ENCODE results near the gene FAXC.

DNA sequence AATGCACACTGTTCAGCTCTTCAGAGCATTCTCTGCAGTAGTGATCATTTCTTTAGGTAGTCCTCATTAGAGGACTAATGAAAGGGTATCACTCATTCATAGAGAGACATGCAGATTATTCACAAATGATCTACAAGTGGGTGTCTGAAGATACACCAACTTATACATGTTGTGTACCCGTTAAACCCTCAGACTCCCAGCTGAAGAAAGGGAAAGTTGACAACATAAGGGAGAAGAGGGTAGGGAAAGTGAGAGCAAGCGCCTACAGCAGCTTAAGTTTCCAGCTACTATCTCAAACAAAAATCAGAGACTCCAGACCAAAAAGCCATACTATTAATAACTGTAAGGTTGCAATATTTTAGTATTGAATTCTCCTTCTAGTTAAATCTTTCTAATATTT, 37.1 kb downstream of the FAXC start:
- no peak for TF ChIP-seq ZNF423 (CRISPR knock-in tag; IDR thresholded peaks at IDR 0.05)
- TF ChIP-seq ETV6 (CRISPR knock-in tag; IDR thresholded peaks at IDR 0.05) = no peak
- TF ChIP-seq, protein P1, sequence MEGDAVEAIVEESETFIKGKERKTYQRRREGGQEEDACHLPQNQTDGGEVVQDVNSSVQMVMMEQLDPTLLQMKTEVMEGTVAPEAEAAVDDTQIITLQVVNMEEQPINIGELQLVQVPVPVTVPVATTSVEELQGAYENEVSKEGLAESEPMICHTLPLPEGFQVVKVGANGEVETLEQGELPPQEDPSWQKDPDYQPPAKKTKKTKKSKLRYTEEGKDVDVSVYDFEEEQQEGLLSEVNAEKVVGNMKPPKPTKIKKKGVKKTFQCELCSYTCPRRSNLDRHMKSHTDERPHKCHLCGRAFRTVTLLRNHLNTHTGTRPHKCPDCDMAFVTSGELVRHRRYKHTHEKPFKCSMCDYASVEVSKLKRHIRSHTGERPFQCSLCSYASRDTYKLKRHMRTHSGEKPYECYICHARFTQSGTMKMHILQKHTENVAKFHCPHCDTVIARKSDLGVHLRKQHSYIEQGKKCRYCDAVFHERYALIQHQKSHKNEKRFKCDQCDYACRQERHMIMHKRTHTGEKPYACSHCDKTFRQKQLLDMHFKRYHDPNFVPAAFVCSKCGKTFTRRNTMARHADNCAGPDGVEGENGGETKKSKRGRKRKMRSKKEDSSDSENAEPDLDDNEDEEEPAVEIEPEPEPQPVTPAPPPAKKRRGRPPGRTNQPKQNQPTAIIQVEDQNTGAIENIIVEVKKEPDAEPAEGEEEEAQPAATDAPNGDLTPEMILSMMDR (IDR thresholded peaks at IDR 0.05) = no peak
- TF ChIP-seq ZNF121 (CRISPR knock-in tag; IDR thresholded peaks at IDR 0.05) = no peak
- TF ChIP-seq GRHL2 (CRISPR knock-in tag; IDR thresholded peaks at IDR 0.05; ENCODE audit: insufficient replicate concordance, severe bottlenecking) = no peak
- TF ChIP-seq NR1H2 (CRISPR knock-in tag; IDR thresholded peaks at IDR 0.05) = no peak
- TF ChIP-seq JUN (CRISPR knock-in tag; IDR thresholded peaks at IDR 0.05) = no peak
